Rectal smooth muscle tissue (tissue), 1 donor: ENCODE results near the gene XXYLT1.
A peak's percentile ranks its signal among the peaks of the same experiment; 100 is the strongest.

Experiments used
- H3K27ac ChIP-seq: one replicate; pipeline ENCODE4 v1.7.0; 2013; ENCODE audit warnings: low read depth, low read length, inconsistent platforms
- H3K27me3 ChIP-seq: one replicate; pipeline ENCODE4 v1.7.0; 2013; ENCODE audit warnings: low read length; ENCODE audit not compliant: control insufficient read depth, insufficient read depth
- H3K36me3 ChIP-seq: one replicate; pipeline ENCODE4 v1.7.0; 2013; ENCODE audit warnings: low read length; ENCODE audit not compliant: control insufficient read depth, insufficient read depth
- H3K4me1 ChIP-seq: one replicate; pipeline ENCODE4 v1.7.0; 2013; ENCODE audit warnings: low read length; ENCODE audit not compliant: control insufficient read depth, insufficient read depth
- H3K4me3 ChIP-seq: one replicate; pipeline ENCODE4 v1.7.0; 2013; ENCODE audit warnings: low read length
- H3K9ac ChIP-seq: one replicate; pipeline ENCODE4 v1.7.0; 2013; ENCODE audit warnings: low read length

Gene XXYLT1

GRCh38 chr3:195201295-195201694 lies 69.7 kb downstream of the XXYLT1 start:
- Histone ChIP-seq H3K4me1 (peaks cover 11% of the 10 kb centered on the region), H3K36me3 (no peaks in the 10 kb centered on the region), H3K27ac (no peak overlapping the region), H3K9ac (no peak overlapping the region), H3K27me3 (no peaks in the 10 kb centered on the region), H3K4me3 (no peak overlapping the region)

DNA sequence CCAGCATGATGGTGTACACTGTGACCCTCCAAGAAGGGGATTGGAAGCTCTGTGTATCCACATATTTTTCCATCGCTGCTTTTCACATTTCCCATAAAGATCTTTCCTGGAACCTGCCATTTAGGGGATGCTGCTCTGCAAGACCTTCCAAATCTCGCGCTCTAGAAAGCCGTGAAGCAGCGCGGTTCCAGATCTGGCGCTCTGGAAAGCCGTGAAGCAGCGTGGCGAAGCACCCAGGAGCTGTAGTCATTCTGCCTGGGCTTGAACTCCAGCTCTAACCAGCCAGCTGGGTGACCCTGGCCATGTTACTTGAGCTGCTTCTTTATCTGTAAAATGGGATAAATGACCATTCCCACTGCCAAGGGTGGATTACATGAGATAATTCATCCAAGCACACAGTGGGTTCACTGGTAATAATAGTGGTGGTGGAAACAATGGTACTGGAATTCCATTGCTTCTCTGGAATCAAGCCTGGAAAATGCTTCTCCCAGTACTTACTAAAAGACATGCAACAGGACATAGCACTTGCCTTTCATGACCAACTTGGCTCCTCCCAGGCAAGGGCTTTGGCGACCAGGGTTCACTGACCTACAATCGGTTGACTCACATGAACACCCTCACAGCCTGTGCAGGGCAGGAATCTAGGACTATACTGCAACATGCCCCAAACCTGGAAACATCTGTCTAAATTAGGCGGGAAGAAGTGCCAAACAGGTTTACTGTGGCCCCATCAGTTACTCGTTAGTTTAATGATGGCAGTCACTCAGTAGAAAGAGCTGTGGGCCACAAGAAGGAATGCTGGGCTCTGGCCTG lies 70.7 kb downstream of the XXYLT1 start:
- no peaks in the 10 kb centered on the region for H3K27me3 ChIP-seq
- no peaks in the 10 kb centered on the region for H3K36me3 ChIP-seq
- H3K9ac ChIP-seq = no peak overlapping the region
- peaks cover 18% of the 10 kb centered on the region for H3K4me1 ChIP-seq
- no peak overlapping the region for H3K4me3 ChIP-seq
- no peak overlapping the region for H3K27ac ChIP-seq

DNA sequence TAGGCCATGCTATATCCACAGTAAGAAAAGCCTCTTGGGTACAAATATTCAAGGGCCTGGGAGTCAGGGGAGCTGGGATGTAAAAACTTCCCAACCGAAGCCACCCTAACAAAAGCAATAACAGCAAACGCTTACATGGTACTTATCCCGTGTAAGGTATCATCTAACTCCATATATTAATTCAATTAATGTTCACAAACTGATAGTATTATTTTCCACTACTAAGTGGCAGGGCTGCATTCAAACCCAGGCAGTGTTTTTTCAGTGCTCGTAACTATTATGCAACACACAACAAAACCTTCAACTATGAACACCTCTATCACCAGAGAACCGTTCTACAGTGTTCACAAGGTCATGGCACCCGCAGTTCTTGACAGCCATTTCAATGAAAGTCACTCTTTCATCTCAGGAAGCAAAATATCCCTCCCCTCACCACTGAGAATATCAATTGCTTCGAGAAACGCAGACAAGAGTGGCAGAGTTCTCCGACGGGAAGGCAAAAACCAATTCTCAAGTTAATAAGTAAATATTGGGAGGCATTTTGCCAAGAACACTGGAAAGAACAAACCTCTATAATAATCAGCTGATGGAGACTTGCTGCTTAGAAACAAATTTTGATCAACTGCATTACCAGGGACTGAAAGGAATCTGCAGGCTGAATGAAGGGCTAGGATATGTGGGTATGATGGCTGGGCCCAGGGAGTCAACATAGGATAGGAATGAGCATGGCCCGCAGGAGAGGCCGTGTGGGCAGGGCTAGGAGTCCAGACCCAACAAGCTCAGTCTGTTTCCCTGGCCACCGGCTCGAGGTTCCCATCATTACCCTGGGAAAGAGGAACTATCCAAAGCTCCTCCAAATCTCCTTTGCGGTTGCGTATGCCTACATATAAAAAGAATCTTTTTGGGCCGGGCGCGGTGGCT lies 72.3 kb downstream of the XXYLT1 start:
- H3K4me1 ChIP-seq = peaks cover 9% of the 10 kb centered on the region
- no peaks in the 10 kb centered on the region for H3K27me3 ChIP-seq
- no peaks in the 10 kb centered on the region for H3K36me3 ChIP-seq
- no peak overlapping the region for H3K9ac ChIP-seq
- no peak overlapping the region for H3K27ac ChIP-seq
- H3K4me3 ChIP-seq = no peak overlapping the region

DNA sequence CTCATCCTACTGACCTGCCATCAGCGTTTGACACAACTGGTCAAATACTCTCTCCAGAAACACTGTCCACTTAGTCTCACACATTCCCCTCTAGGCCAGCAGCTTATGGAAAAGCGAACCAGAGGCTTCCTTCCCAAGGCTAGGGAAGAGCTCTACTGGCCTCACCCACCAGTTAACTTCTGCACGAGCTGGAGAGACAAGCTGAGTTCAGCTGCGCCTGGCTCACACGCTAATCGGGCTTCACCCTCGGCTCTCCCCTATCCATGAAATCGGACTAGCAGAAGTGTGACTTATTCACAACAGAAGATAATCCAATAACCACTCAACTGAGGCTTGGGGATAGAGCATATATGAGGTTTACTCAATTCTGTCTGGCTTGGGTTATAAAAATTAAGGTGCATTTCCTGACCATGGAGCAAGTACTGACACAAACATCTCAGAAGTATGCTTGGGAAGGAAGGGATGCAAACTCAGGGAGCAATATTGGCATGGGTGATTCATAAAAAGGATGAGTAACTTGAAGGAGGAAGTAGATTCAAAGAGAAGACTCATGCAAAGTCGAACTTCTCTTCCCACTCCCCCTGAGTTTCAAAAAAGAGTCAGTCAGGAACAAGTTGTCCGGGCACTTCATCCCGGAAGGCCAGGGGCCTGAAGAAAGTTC lies 73.1 kb downstream of the XXYLT1 start:
- H3K4me3 ChIP-seq = no peak overlapping the region
- no peak overlapping the region for H3K27ac ChIP-seq
- H3K27me3 ChIP-seq = no peaks in the 10 kb centered on the region
- H3K36me3 ChIP-seq = no peaks in the 10 kb centered on the region
- H3K4me1 ChIP-seq = peaks cover 9% of the 10 kb centered on the region
- no peak overlapping the region for H3K9ac ChIP-seq

GRCh38 chr3:195196266-195196665 lies 74.7 kb downstream of the XXYLT1 start:
- peak overlapping the region; percentile 68 for H3K27ac ChIP-seq

DNA sequence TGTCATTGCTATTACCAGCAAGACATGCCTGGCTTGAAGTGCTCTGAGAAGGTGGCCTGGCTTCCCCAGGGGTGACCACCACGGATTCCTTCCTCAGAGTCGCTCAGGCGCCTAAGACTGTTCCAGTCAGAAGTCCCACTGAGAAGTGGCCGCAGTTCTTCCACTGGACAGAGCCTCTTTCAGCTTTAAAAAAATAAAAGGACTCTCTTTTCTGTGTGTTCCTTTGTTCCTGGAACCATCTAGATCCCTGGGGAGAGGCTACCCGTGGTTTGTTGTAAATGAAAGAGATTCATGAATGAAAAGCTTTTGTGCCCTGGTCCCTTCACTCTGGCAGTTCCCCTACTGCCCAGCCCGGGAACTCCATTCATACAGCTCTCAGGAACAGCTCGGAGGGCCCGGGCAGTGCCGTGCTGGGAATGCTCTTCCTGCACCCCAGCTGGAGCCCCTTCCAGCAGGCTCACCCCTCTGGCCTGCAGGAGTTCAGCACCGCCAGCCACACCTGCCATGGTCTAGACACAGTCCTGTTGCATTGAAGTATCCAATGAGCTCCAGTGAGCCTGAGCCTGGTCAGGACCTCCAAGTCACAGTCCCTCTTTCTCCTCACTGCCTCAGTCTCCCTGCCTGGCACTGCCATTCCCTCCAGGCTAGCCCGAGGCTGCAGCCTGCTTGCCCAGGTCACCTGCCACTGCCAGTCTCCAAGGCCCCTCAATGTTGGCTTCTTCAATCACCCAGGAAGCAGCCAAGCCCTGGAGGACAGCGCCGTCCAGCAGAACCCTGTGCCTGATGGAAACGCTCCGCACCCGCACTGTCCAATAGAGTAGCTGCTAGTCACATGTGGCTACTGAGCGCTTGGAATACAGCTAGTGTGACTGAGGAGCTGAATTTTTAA lies 75.4 kb downstream of the XXYLT1 start:
- Histone ChIP-seq H3K27me3 (no peaks in the 10 kb centered on the region), H3K4me3 (no peak overlapping the region), H3K36me3 (no peaks in the 10 kb centered on the region), H3K4me1 (peaks cover 9% of the 10 kb centered on the region), H3K27ac (peak overlapping the region; percentile 68), H3K9ac (no peak overlapping the region)

More at GRCh38 chr3:195196266-195196665, 74.7 kb downstream of the XXYLT1 start:
- no peaks in the 10 kb centered on the region for H3K36me3 ChIP-seq
- H3K27me3 ChIP-seq = no peaks in the 10 kb centered on the region
- H3K9ac ChIP-seq = no peak overlapping the region
- H3K4me1 ChIP-seq = peaks cover 9% of the 10 kb centered on the region
- no peak overlapping the region for H3K4me3 ChIP-seq

GRCh38 chr3:195194559-195195206 lies 76.3 kb downstream of the XXYLT1 start:
- Histone ChIP-seq H3K4me3 (no peak overlapping the region), H3K36me3 (no peaks in the 10 kb centered on the region), H3K27me3 (no peaks in the 10 kb centered on the region), H3K4me1 (peaks cover 9% of the 10 kb centered on the region), H3K9ac (no peak overlapping the region), H3K27ac (peak overlapping the region; percentile 68)

DNA sequence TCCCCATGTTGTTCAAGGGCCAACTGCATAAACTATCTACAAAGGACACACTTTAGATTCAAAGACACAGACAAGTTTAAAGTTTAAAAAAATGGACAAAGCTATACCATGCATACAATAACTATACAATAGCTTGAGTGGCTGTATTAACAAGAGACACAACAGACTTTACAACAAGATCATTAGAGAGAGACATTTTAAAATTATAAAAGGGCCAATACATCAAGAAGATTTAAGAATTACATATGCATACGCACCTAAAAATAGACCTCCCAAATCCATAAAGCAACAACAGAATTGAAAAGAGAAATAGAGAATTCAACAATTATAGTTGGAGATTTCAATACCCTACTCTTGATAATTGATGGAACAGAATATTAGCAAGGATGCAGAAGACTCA lies 79.4 kb downstream of the XXYLT1 start:
- H3K27me3 ChIP-seq = no peaks in the 10 kb centered on the region
- no peak overlapping the region for H3K27ac ChIP-seq
- H3K36me3 ChIP-seq = no peaks in the 10 kb centered on the region
- no peak overlapping the region for H3K9ac ChIP-seq
- no peak overlapping the region for H3K4me3 ChIP-seq
- peaks cover 22% of the 10 kb centered on the region for H3K4me1 ChIP-seq

DNA sequence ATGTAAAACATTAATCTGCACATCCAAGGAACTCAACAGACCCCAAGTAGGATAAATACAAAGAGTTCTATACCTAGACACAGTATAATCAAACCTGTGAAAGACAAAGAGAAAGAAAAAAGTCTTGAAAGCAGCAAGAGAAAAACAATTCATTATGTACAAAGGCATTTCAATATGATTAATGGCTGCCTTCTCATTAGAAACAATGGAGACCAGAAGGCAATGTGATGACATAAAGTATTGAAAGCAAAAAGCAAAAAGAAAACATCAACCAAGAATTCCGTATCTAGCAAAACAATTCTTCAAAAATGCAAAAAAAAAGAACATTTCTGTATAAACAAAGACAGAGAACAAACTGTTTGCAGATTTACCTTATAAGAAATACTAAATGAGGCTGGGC lies 81.1 kb downstream of the XXYLT1 start:
- Histone ChIP-seq H3K36me3 (no peaks in the 10 kb centered on the region), H3K4me1 (peaks cover 22% of the 10 kb centered on the region), H3K27ac (no peak overlapping the region), H3K27me3 (no peaks in the 10 kb centered on the region), H3K4me3 (no peak overlapping the region), H3K9ac (no peak overlapping the region)

DNA sequence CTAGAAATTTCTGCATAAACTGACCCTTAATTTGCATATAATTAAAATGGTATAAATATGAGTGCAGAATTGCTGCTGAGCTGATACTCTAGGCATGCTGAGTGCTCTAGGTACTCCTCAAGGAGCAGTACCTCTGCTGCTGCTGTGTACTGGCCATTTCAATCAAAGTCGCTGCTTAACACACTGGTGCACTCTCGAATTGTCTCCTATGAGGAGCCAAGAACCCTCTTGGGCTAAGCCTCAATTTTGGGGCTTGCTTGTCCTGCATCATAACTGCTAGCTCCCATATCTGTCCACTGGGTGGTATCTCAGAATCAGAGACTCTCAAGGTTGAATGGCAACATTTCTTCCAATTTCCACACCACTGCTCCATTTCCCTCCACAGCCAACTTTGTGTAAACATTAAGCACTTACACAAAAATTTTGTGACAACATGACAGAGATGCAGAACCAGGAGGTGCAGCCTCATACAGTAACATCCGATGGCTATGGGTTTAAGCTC lies 82.5 kb downstream of the XXYLT1 start:
- Histone ChIP-seq H3K9ac (no peak overlapping the region), H3K4me3 (no peak overlapping the region), H3K36me3 (no peaks in the 10 kb centered on the region), H3K4me1 (peaks cover 27% of the 10 kb centered on the region), H3K27me3 (no peaks in the 10 kb centered on the region), H3K27ac (no peak overlapping the region)
